ENCODE measurements around the gene ILKAP.

The ILKAP gene

GRCh38 chr2:238226698-238227586 is 23.4 kb upstream of the ILKAP start:
- H3K9me3 Mint-ChIP-seq, result peaks cover 9% of the 10 kb centered on the region
- peaks cover 5% of the 10 kb centered on the region for H3K36me3 Mint-ChIP-seq (ENCODE audit: low read depth)
- peaks cover 33% of the 10 kb centered on the region for H3K4me1 Mint-ChIP-seq
- no peak overlapping the region for H3K27ac Mint-ChIP-seq
- TF ChIP-seq CTCF (IDR thresholded peaks at IDR 0.05), result no peak
- DNase-seq, result no peak
- H3K27me3 Mint-ChIP-seq (ENCODE audit: low read depth, poor library complexity), result peaks cover 38% of the 10 kb centered on the region
- no peak overlapping the region for H3K4me3 Mint-ChIP-seq

GRCh38 chr2:238225911-238226697 is 22.6 kb upstream of the ILKAP start:
- Mint-ChIP-seq H3K4me1 (peaks cover 26% of the 10 kb centered on the region), H3K4me3 (no peak overlapping the region), H3K9me3 (peaks cover 4% of the 10 kb centered on the region), H3K36me3 (ENCODE audit: low read depth) (peaks cover 5% of the 10 kb centered on the region), H3K27me3 (ENCODE audit: low read depth, poor library complexity) (peaks cover 29% of the 10 kb centered on the region), H3K27ac (no peak overlapping the region)
- DNase-seq, result no peak
- TF ChIP-seq CTCF (IDR thresholded peaks at IDR 0.05), result no peak

GRCh38 chr2:238225121-238225520 is 21.6 kb upstream of the ILKAP start:
- Mint-ChIP-seq H3K27me3 (ENCODE audit: low read depth, poor library complexity) (peaks cover 19% of the 10 kb centered on the region), H3K27ac (no peak overlapping the region), H3K4me3 (no peak overlapping the region), H3K36me3 (ENCODE audit: low read depth) (peaks cover 5% of the 10 kb centered on the region), H3K9me3 (peaks cover 7% of the 10 kb centered on the region), H3K4me1 (peaks cover 16% of the 10 kb centered on the region)
- DNase-seq, result no peak
- no peak for TF ChIP-seq CTCF (IDR thresholded peaks at IDR 0.05)

- no peak for TF ChIP-seq CTCF (IDR thresholded peaks at IDR 0.05)
- Mint-ChIP-seq H3K9me3 (peaks cover 6% of the 10 kb centered on the region), H3K27me3 (ENCODE audit: low read depth, poor library complexity) (peaks cover 13% of the 10 kb centered on the region), H3K4me1 (peaks cover 15% of the 10 kb centered on the region), H3K27ac (no peak overlapping the region), H3K4me3 (no peak overlapping the region), H3K36me3 (ENCODE audit: low read depth) (peaks cover 5% of the 10 kb centered on the region)
- DNase-seq, result no peak
Observed at GRCh38 chr2:238224356-238225035, 21.0 kb upstream of the ILKAP start.

GRCh38 chr2:238220892-238221521 is 17.5 kb upstream of the ILKAP start:
- Mint-ChIP-seq H3K9me3 (peaks cover 12% of the 10 kb centered on the region), H3K36me3 (ENCODE audit: low read depth) (no peaks in the 10 kb centered on the region), H3K27me3 (ENCODE audit: low read depth, poor library complexity) (peaks cover 3% of the 10 kb centered on the region), H3K4me1 (peaks cover 12% of the 10 kb centered on the region), H3K27ac (no peak overlapping the region), H3K4me3 (no peak overlapping the region)
- no peak for DNase-seq
- no peak for TF ChIP-seq CTCF (IDR thresholded peaks at IDR 0.05)
